Endothelial cell of umbilical vein (primary cell): ENCODE results near the gene TMEM269. TPM values are rescaled to one million over a fixed set of nuclear protein-coding genes. Genes with fewer than 3 reads are reported as not detected.

Source experiments
- BruUV-seq: library from RNA; stranded (reverse); fragments of 400-500 nt; replicated peaks from 2 replicates; lab custom pipeline; 2021; lab: Mats Ljungman, UMichigan
- CTCF ChIA-PET: fragments of 300-600, 350-600 bp; sonication (Branson Sonifier 250); formaldehyde crosslinking; loops from one replicate; lab custom pipeline; 2021; ENCODE audit warnings: antibody characterized with exemption, inconsistent platforms; lab: Charles Lee
- POLR2A ChIA-PET: fragments of 300-600, 350-600 bp; sonication (Branson Sonifier 250); formaldehyde crosslinking; loops from one replicate; lab custom pipeline; 2021; ENCODE audit warnings: antibody characterized with exemption, inconsistent platforms; lab: Charles Lee
- DNase-seq: peaks from one replicate; pipeline ENCODE4 v3.0.0-alpha.2; 2011; ENCODE audit warnings: low read depth, low spot score
- FAIRE-seq: peaks from 2 replicates; lab custom pipeline; 2011; peaks lifted over from hg19 to GRCh38; lab: Jason Lieb, UNC
- H2AFZ ChIP-seq: 2 replicates; pipeline ENCODE4 v1.6.0; 2012; ENCODE audit warnings: low read depth, low read length, control low read depth, inconsistent platforms
- H3K27ac ChIP-seq: 2 replicates; pipeline ENCODE4 v1.5.1; 2011; ENCODE audit warnings: low read depth, mild to moderate bottlenecking, control low read depth, low read length, moderate library complexity; ENCODE audit not compliant: insufficient read depth
- H3K27me3 ChIP-seq, 2 experiments: 2 replicates each; pipeline versions ENCODE4 v1.6.0 to v1.6.1; 2011; ENCODE audit warnings: low read length in 2 of 2, mixed read lengths in 1 of 2; ENCODE audit not compliant: control insufficient read depth in 2 of 2, insufficient read depth in 2 of 2
- H3K36me3 ChIP-seq, 2 experiments: 2 replicates in 1 of 2; 3 replicates in 1 of 2; pipeline ENCODE4 v1.5.1; 2011; ENCODE audit warnings: low read length in 2 of 2, mild to moderate bottlenecking in 1 of 2, moderate library complexity in 1 of 2; ENCODE audit not compliant: control insufficient read depth in 2 of 2, insufficient read depth in 2 of 2; ENCODE audit errors: extremely low read depth in 1 of 2
- H3K4me1 ChIP-seq: 3 replicates; pipeline ENCODE4 v1.5.1; 2011; ENCODE audit warnings: mild to moderate bottlenecking, low read length; ENCODE audit not compliant: control insufficient read depth, insufficient read depth; ENCODE audit errors: extremely low read depth
- H3K4me2 ChIP-seq: 2 replicates; pipeline ENCODE4 v1.6.1; 2011; ENCODE audit warnings: low read length, control low read depth, mixed read lengths; ENCODE audit not compliant: insufficient read depth
- H3K4me3 ChIP-seq, 3 experiments: fragments of 200-600 bp in 1 of 3; sonication (generic), shearing (Covaris generic) in 1 of 3; replicated peaks in 1 of 3; 2 replicates each; pipeline ENCODE4 v1.5.1; 2011 to 2016; ENCODE audit warnings: control low read depth in 3 of 3, low read length in 3 of 3, mild to moderate bottlenecking in 2 of 3, inconsistent platforms in 1 of 3, low read depth in 1 of 3, moderate library complexity in 1 of 3; ENCODE audit not compliant: insufficient read depth in 1 of 3
- H3K79me2 ChIP-seq: 2 replicates; pipeline ENCODE4 v1.6.0; 2012; ENCODE audit warnings: low read length, inconsistent platforms; ENCODE audit not compliant: control insufficient read depth, insufficient read depth
- H3K9ac ChIP-seq: replicated peaks from 2 replicates; pipeline ENCODE3; 2011; ENCODE audit warnings: low read length, control low read depth; ENCODE audit not compliant: insufficient read depth; ENCODE audit errors: extremely low read depth
- H3K9me1 ChIP-seq: replicated peaks from 3 replicates; pipeline ENCODE4 v1.6.0; 2011; ENCODE audit warnings: mild to moderate bottlenecking, low read length; ENCODE audit not compliant: control insufficient read depth, insufficient read depth; ENCODE audit errors: extremely low read depth
- H3K9me3 ChIP-seq: replicated peaks from 2 replicates; pipeline ENCODE4 v1.5.1; 2012; ENCODE audit warnings: low read length, inconsistent platforms; ENCODE audit not compliant: control insufficient read depth, insufficient read depth
- H4K20me1 ChIP-seq: replicated peaks from 2 replicates; pipeline ENCODE3; 2011; ENCODE audit warnings: mild to moderate bottlenecking, low read length; ENCODE audit not compliant: control insufficient read depth, insufficient read depth; ENCODE audit errors: extremely low read depth
- EZH2 ChIP-seq: IDR thresholded peaks from 2 replicates; pipeline ENCODE4 v1.6.1; 2012; ENCODE audit warnings: borderline replicate concordance, low read depth, mild to moderate bottlenecking, moderate library complexity, low read length, inconsistent platforms; ENCODE audit not compliant: severe bottlenecking
- FOS ChIP-seq: IDR thresholded peaks from 2 replicates; pipeline ENCODE4 v1.6.1; 2011; ENCODE audit warnings: mild to moderate bottlenecking, low read length, moderate library complexity, borderline replicate concordance; ENCODE audit not compliant: insufficient read depth
- GATA2 ChIP-seq: IDR thresholded peaks from 2 replicates; pipeline ENCODE4 v1.7.0; 2011; ENCODE audit warnings: low read depth, mild to moderate bottlenecking, moderate library complexity, mixed read lengths, low read length; ENCODE audit not compliant: insufficient read length, insufficient read depth
- JUN ChIP-seq: IDR thresholded peaks from 2 replicates; pipeline ENCODE4 v1.6.1; 2011; ENCODE audit warnings: borderline replicate concordance, low read depth; ENCODE audit not compliant: insufficient read length, insufficient read depth
- MYC ChIP-seq: IDR thresholded peaks from one replicate; pipeline ENCODE4 v1.6.1; 2011; ENCODE audit warnings: mild to moderate bottlenecking, low read depth, low read length
- POLR2A ChIP-seq: IDR thresholded peaks from 2 replicates; pipeline ENCODE4 v1.6.1; 2012; ENCODE audit warnings: low read depth, mild to moderate bottlenecking, control low read depth, low read length
- POLR2AphosphoS5 ChIP-seq: IDR thresholded peaks from 2 replicates; pipeline ENCODE4 v1.6.1; 2012; ENCODE audit warnings: low read depth, mild to moderate bottlenecking, control low read depth, low read length, moderate library complexity; ENCODE audit not compliant: insufficient read depth
- dilution Hi-C: fragments of 300-500 bp; cut with MboI; formaldehyde crosslinking; loops from one replicate; pipeline ENCODE4 v1.15.0; 2019; ENCODE audit warnings: low sequenced_read_pairs; ENCODE audit not compliant: extremely low pct_ligation_motif_present
- intact Hi-C: fragments of 100-400 bp; cut with micrococcal nuclease; formaldehyde crosslinking; loops from one replicate; pipeline ENCODE4 v1.10.0; 2022
- polyA plus RNA-seq, 4 experiments: library from polyadenylated mRNA; depleted of rRNA in 3 of 4; stranded (reverse) in 3 of 4; unstranded in 1 of 4; fragments of >200 nt; gene quantifications; 2 replicates each; pipeline versions ENCODE4 v1.2.1 to v1.2.3, GENCODE V29; 2011 to 2012; ENCODE audit warnings: missing spikeins in 1 of 4
- total RNA-seq: library from RNA; stranded (reverse); gene quantifications from 2 replicates; pipeline ENCODE4 v1.2.3, GENCODE V29; 2021
- TF ChIP-seq, protein P1 (sequence below), 2 donors: IDR thresholded peaks; 1 replicate in 1 of 2; 2 replicates in 1 of 2; pipeline ENCODE4 v1.5.1; 2011; ENCODE audit warnings: low read length in 2 of 2, mild to moderate bottlenecking in 2 of 2, moderate library complexity in 2 of 2, control low read depth in 1 of 2, inconsistent platforms in 1 of 2, low read depth in 1 of 2; ENCODE audit not compliant: insufficient read depth in 1 of 2; ENCODE audit errors: extremely low read depth in 1 of 2
- TF ChIP-seq, protein P2 (sequence below): IDR thresholded peaks from 2 replicates; pipeline ENCODE4 v1.6.1; 2011; ENCODE audit not compliant: insufficient read depth, insufficient read length

TMEM269 gene
- total and polyA plus RNA-seq, 2 donors (not counting 3 experiments of a cell fraction or from before 2014, with no cell fraction given), result 0.03 TPM; not detected in 1

GRCh38 chr1:42757892-42758275, 26.9 kb upstream of the TMEM269 start:
- Histone ChIP-seq H3K27ac (no peak overlapping the region), H3K36me3 (peaks cover 18 to 55% of the 10 kb centered on the region in 2 experiments), H4K20me1 (no peaks in the 10 kb centered on the region), H3K9ac (no peak overlapping the region), H3K4me1 (no peaks in the 10 kb centered on the region), H3K79me2 (peaks cover 7% of the 10 kb centered on the region), H3K9me1 (no peaks in the 10 kb centered on the region), H3K27me3 (no peaks in the 10 kb centered on the region), H3K4me3 (no peak overlapping the region), H2AFZ (no peak overlapping the region), H3K9me3 (no peaks in the 10 kb centered on the region), H3K4me2 (no peak overlapping the region)
- FAIRE-seq, result no peak
- ChIA-PET POLR2A (no interaction called here), CTCF (interaction anchor here (1.2 to 4.4 kb wide), 6 partner anchors 9 to 610 kb away, joined by 3 to 43 read pairs (median 6); partner anchors contain the start of genes C1orf50 and P3H1)
- no peak for TF ChIP-seq FOS
- TF ChIP-seq, protein P1, sequence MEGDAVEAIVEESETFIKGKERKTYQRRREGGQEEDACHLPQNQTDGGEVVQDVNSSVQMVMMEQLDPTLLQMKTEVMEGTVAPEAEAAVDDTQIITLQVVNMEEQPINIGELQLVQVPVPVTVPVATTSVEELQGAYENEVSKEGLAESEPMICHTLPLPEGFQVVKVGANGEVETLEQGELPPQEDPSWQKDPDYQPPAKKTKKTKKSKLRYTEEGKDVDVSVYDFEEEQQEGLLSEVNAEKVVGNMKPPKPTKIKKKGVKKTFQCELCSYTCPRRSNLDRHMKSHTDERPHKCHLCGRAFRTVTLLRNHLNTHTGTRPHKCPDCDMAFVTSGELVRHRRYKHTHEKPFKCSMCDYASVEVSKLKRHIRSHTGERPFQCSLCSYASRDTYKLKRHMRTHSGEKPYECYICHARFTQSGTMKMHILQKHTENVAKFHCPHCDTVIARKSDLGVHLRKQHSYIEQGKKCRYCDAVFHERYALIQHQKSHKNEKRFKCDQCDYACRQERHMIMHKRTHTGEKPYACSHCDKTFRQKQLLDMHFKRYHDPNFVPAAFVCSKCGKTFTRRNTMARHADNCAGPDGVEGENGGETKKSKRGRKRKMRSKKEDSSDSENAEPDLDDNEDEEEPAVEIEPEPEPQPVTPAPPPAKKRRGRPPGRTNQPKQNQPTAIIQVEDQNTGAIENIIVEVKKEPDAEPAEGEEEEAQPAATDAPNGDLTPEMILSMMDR (IDR thresholded peaks at IDR 0.05; ENCODE audit: extremely low read depth in 1 of 2, insufficient read depth in 1 of 2, low read depth in 1 of 2, low read length in 2 of 2), result no peak
- TF ChIP-seq JUN, result no peak
- no peak for TF ChIP-seq GATA2
- TF ChIP-seq MYC, result no peak
- no peak for TF ChIP-seq POLR2AphosphoS5
- no peak for TF ChIP-seq POLR2A
- no peak for TF ChIP-seq EZH2
- TF ChIP-seq, protein P2, sequence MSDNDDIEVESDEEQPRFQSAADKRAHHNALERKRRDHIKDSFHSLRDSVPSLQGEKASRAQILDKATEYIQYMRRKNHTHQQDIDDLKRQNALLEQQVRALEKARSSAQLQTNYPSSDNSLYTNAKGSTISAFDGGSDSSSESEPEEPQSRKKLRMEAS, result no peak
- dilution Hi-C loops (no loop called here), intact Hi-C loops (loop anchor here (1.0 kb wide), 1 partner anchor 180 kb away; no protein-coding TSS in a partner anchor)
- no TSS peak for BruUV-seq
- no peak for DNase-seq
